HCT116 (cell line): ENCODE data around the gene RALB. TPM values are rescaled to one million over a fixed set of nuclear protein-coding genes. Genes with fewer than 3 reads are reported as not detected.

Source experiments
- ATAC-seq: fragments of 200-7000 bp; cut with Tn5 transposase; 2 replicates; pipeline ENCODE4 v1.9.1; 2020; ENCODE audit warnings: mild to moderate bottlenecking, moderate library complexity
- BruUV-seq: library from RNA; stranded (reverse); fragments of 400-500 nt; replicated peaks from 2 replicates; lab custom pipeline; 2021; lab: Mats Ljungman, UMichigan
- CTCF ChIA-PET: fragments of 300-600 bp; sonication (Branson Sonifier 250); formaldehyde crosslinking; loops from one replicate; lab custom pipeline; 2021; ENCODE audit warnings: antibody characterized with exemption; lab: Charles Lee
- POLR2A ChIA-PET: fragments of 300-600, 350-600 bp; sonication (Branson Sonifier 250); formaldehyde crosslinking; loops from one replicate; lab custom pipeline; 2021; ENCODE audit warnings: antibody characterized with exemption; lab: Charles Lee
- RAD21 ChIA-PET, 2 experiments: fragments of 300-600 bp; sonication (Branson Sonifier 250); formaldehyde crosslinking; loops; one replicate each; lab custom pipeline; 2023; ENCODE audit warnings: low total read pairs in 2 of 2; ENCODE audit not compliant: uncharacterized antibody in 2 of 2, unreplicated experiment in 2 of 2, low non-redundant PET in 1 of 2; lab: Charles Lee
- DNase-seq: peaks from one replicate; pipeline ENCODE4 v3.0.0-alpha.2; 2010; ENCODE audit warnings: low read depth, low spot score
- H2AFZ ChIP-seq: fragments of 200-600 bp; shearing (Covaris generic), sonication (generic); 2 replicates; pipeline ENCODE4 v1.6.1; 2017; ENCODE audit warnings: low read depth, mixed run types, mixed read lengths, antibody characterized with exemption, low read length; ENCODE audit not compliant: poor library complexity, severe bottlenecking
- H3K27ac ChIP-seq: 2 replicates; pipeline ENCODE4 v1.5.1; 2012; ENCODE audit warnings: low read depth, low read length
- H3K27me3 ChIP-seq: fragments of 200-600 bp; sonication (generic); 2 replicates; pipeline ENCODE4 v1.6.1; 2016; ENCODE audit warnings: mixed run types, low read length, mixed read lengths; ENCODE audit not compliant: insufficient read depth
- H3K36me3 ChIP-seq, 2 experiments: fragments of 200-500 bp in 1 of 2; fragments of 200-600 bp in 1 of 2; sonication (Bioruptor generic) in 1 of 2; sonication (generic) in 1 of 2; 2 replicates each; pipeline versions ENCODE4 v1.5.1 to v1.6.1; 2014 to 2016; ENCODE audit warnings: low read length in 2 of 2, inconsistent platforms in 1 of 2, mixed read lengths in 1 of 2, mixed run types in 1 of 2; ENCODE audit not compliant: insufficient read depth in 2 of 2, control insufficient read depth in 1 of 2
- H3K4me1 ChIP-seq, 2 experiments: fragments of 200-600 bp in 1 of 2; sonication (generic) in 1 of 2; 2 replicates each; pipeline versions ENCODE4 v1.5.1 to v1.6.1; 2012 to 2017; ENCODE audit warnings: low read length in 2 of 2, inconsistent platforms in 1 of 2, mild to moderate bottlenecking in 1 of 2, mixed read lengths in 1 of 2, mixed run types in 1 of 2, moderate library complexity in 1 of 2; ENCODE audit not compliant: insufficient read depth in 2 of 2, control insufficient read depth in 1 of 2
- H3K4me2 ChIP-seq: fragments of 200-600 bp; sonication (generic); 2 replicates; pipeline ENCODE4 v1.6.1; 2017; ENCODE audit warnings: mixed run types, low read length, mixed read lengths
- H3K4me3 ChIP-seq, 2 experiments: fragments of 200-600 bp in 1 of 2; sonication (generic) in 1 of 2; replicated peaks in 1 of 2; 2 replicates each; pipeline ENCODE4 v1.5.1; 2011 to 2016; ENCODE audit warnings: low read length in 2 of 2, control low read depth in 1 of 2, low read depth in 1 of 2, mild to moderate bottlenecking in 1 of 2, mixed read lengths in 1 of 2, mixed run types in 1 of 2
- H3K79me2 ChIP-seq: fragments of 200-600 bp; sonication (generic); 2 replicates; pipeline ENCODE4 v1.6.1; 2017; ENCODE audit warnings: mild to moderate bottlenecking, mixed run types, low read length, moderate library complexity, mixed read lengths; ENCODE audit not compliant: insufficient read depth
- H3K9ac ChIP-seq: fragments of 200-600 bp; sonication (generic); 2 replicates; pipeline ENCODE4 v1.6.1; 2016; ENCODE audit warnings: low read length, mixed read lengths
- H3K9me2 ChIP-seq: fragments of 200-600 bp; sonication (generic), shearing (Covaris generic); 2 replicates; pipeline ENCODE4 v1.6.1; 2017; ENCODE audit warnings: mixed run types, mild to moderate bottlenecking, moderate library complexity; ENCODE audit not compliant: insufficient read depth
- H3K9me3 ChIP-seq, 2 experiments: fragments of 200-500 bp in 1 of 2; fragments of 200-600 bp in 1 of 2; sonication (Bioruptor generic) in 1 of 2; sonication (generic) in 1 of 2; 2 replicates each; pipeline ENCODE4 v1.6.1; 2014 to 2017; ENCODE audit warnings: low read length in 2 of 2, mixed read lengths in 2 of 2, inconsistent platforms in 1 of 2, low read depth in 1 of 2, mild to moderate bottlenecking in 1 of 2, mixed run types in 1 of 2, moderate library complexity in 1 of 2; ENCODE audit not compliant: control insufficient read depth in 1 of 2, insufficient read depth in 1 of 2
- H4K20me1 ChIP-seq: fragments of 200-600 bp; sonication (generic), shearing (Covaris generic); 2 replicates; pipeline ENCODE4 v1.6.1; 2017; ENCODE audit warnings: mixed run types, mild to moderate bottlenecking, moderate library complexity; ENCODE audit not compliant: insufficient read depth
- ELF1 ChIP-seq: IDR thresholded peaks from 2 replicates; pipeline ENCODE4 v1.6.1; 2012; ENCODE audit warnings: low read depth, borderline replicate concordance
- EZH2 ChIP-seq: fragments of 200-600 bp; sonication (generic); IDR thresholded peaks from 2 replicates; pipeline ENCODE4 v1.6.1; 2017; ENCODE audit warnings: antibody characterized with exemption, mixed run types
- JUND ChIP-seq: IDR thresholded peaks from 2 replicates; pipeline ENCODE4 v1.6.1; 2012
- SP1 ChIP-seq: IDR thresholded peaks from 2 replicates; pipeline ENCODE4 v1.6.1; 2012; ENCODE audit warnings: low read depth
- ZFX ChIP-seq: fragments of 450-650 bp; IDR thresholded peaks from 2 replicates; pipeline ENCODE4 v1.6.1; 2017
- ZNF274 ChIP-seq: fragments of 200-500 bp; sonication (Bioruptor generic); IDR thresholded peaks from 2 replicates; pipeline ENCODE4 v1.6.1; 2014; ENCODE audit warnings: mild to moderate bottlenecking, low read depth, low read length, inconsistent platforms
- intact Hi-C: fragments of 100-400 bp; cut with micrococcal nuclease; formaldehyde crosslinking; loops from 2 replicates; pipeline ENCODE4 v1.10.0; 2022
- total RNA-seq: library from RNA; stranded (reverse); gene quantifications from one replicate; pipeline ENCODE4 v1.2.1, GENCODE V29; 2021; ENCODE audit not compliant: unreplicated experiment
- TF ChIP-seq, protein P1 (sequence below), 3 experiments: fragments of 200-600 bp in 1 of 3; sonication (generic) in 1 of 3; IDR thresholded peaks in 2 of 3; conservative IDR thresholded peaks in 1 of 3; 2 replicates each; pipeline ENCODE4 v1.5.1; 2012 to 2017; ENCODE audit warnings: low read depth in 2 of 3, low read length in 2 of 3, antibody characterized with exemption in 1 of 3, borderline replicate concordance in 1 of 3, control low read depth in 1 of 3, mild to moderate bottlenecking in 1 of 3, mixed read lengths in 1 of 3, mixed run types in 1 of 3, moderate library complexity in 1 of 3; ENCODE audit not compliant: insufficient read depth in 1 of 3
- TF ChIP-seq, protein P2 (sequence below): IDR thresholded peaks from 2 replicates; pipeline ENCODE4 v1.6.1; 2011; ENCODE audit warnings: mild to moderate bottlenecking, low read length, moderate library complexity; ENCODE audit not compliant: insufficient replicate concordance; ENCODE audit errors: extremely low read depth

RALB gene
- total RNA-seq, 1 experiment from 2014 or later: 42.8 TPM

DNA sequence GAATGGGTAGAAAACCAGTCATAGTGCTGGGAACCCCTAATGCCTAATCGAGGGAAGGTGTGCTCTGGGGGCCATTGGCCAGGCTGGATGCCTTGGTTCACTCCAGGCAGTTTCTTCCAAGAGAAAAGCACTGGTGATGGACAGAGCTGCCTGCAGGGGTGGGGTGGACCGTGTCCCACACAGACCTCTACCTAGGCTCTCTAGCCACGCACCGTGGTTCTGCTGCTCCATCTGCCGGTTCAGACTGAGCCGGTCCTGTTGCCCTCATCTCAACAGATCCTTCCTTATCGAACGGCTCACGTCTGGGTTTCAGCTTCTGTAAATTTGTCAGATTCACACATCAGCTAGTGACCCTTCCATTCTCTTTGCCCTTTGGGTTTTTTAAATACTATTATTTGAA is 46.4 kb downstream of the RALB start:
- ChIA-PET CTCF (interaction anchor here (3.3 kb wide), 1 partner anchor 14 kb away, joined by 10 read pairs; no protein-coding TSS in a partner anchor), POLR2A (no interaction called here), RAD21 (no interaction called here)
- H3K9me2 ChIP-seq: no peaks in the 10 kb centered on the region
- DNase-seq (no peak), ATAC-seq (no peak)
- H3K27me3 ChIP-seq: no peaks in the 10 kb centered on the region
- H3K4me3 ChIP-seq: no peak overlapping the region
- no peaks in the 10 kb centered on the region for H4K20me1 ChIP-seq
- H3K9me3 ChIP-seq: no peaks in the 10 kb centered on the region
- intact Hi-C loops: no loop called here
- peaks cover 6 to 7% of the 10 kb centered on the region in 2 experiments; a peak in 2 of 4 replicates for H3K36me3 ChIP-seq
- no peak overlapping the region for H2AFZ ChIP-seq
- H3K4me2 ChIP-seq: no peak overlapping the region
- TF ChIP-seq, protein P1, sequence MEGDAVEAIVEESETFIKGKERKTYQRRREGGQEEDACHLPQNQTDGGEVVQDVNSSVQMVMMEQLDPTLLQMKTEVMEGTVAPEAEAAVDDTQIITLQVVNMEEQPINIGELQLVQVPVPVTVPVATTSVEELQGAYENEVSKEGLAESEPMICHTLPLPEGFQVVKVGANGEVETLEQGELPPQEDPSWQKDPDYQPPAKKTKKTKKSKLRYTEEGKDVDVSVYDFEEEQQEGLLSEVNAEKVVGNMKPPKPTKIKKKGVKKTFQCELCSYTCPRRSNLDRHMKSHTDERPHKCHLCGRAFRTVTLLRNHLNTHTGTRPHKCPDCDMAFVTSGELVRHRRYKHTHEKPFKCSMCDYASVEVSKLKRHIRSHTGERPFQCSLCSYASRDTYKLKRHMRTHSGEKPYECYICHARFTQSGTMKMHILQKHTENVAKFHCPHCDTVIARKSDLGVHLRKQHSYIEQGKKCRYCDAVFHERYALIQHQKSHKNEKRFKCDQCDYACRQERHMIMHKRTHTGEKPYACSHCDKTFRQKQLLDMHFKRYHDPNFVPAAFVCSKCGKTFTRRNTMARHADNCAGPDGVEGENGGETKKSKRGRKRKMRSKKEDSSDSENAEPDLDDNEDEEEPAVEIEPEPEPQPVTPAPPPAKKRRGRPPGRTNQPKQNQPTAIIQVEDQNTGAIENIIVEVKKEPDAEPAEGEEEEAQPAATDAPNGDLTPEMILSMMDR (IDR thresholded peaks at IDR 0.05 in 2 of 3, conservative IDR thresholded peaks at IDR 0.05 in 1 of 3; ENCODE audit: borderline replicate concordance in 1 of 3, insufficient read depth in 1 of 3, low read depth in 2 of 3, low read length in 2 of 3): no peak
- TF ChIP-seq ELF1 (no peak), SP1 (no peak), JUND (no peak), EZH2 (no peak), ZNF274 (no peak), ZFX (no peak)
- TF ChIP-seq, protein P2, sequence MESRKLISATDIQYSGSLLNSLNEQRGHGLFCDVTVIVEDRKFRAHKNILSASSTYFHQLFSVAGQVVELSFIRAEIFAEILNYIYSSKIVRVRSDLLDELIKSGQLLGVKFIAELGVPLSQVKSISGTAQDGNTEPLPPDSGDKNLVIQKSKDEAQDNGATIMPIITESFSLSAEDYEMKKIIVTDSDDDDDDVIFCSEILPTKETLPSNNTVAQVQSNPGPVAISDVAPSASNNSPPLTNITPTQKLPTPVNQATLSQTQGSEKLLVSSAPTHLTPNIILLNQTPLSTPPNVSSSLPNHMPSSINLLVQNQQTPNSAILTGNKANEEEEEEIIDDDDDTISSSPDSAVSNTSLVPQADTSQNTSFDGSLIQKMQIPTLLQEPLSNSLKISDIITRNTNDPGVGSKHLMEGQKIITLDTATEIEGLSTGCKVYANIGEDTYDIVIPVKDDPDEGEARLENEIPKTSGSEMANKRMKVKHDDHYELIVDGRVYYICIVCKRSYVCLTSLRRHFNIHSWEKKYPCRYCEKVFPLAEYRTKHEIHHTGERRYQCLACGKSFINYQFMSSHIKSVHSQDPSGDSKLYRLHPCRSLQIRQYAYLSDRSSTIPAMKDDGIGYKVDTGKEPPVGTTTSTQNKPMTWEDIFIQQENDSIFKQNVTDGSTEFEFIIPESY: no peak
- H3K4me1 ChIP-seq: no peaks in the 10 kb centered on the region
- no peaks in the 10 kb centered on the region for H3K79me2 ChIP-seq
- no TSS peak for BruUV-seq
- H3K9ac ChIP-seq: no peak overlapping the region
- H3K27ac ChIP-seq: no peak overlapping the region
